Muscle layer of colon (tissue), 2 donors: ENCODE results near the gene CLSTN2.

Experiments used
- H3K27ac ChIP-seq: one replicate; pipeline ENCODE4 v1.7.0; 2013; ENCODE audit warnings: low read depth, mild to moderate bottlenecking, low read length, moderate library complexity
- H3K27me3 ChIP-seq, 2 donors: one replicate each; pipeline ENCODE4 v1.7.0; 2013; ENCODE audit warnings: low read length in 2 of 2, mild to moderate bottlenecking in 2 of 2; ENCODE audit not compliant: insufficient read depth in 2 of 2, control insufficient read depth in 1 of 2
- H3K36me3 ChIP-seq: one replicate; pipeline ENCODE4 v1.7.0; 2013; ENCODE audit warnings: mild to moderate bottlenecking, low read length; ENCODE audit not compliant: insufficient read depth
- H3K4me1 ChIP-seq: one replicate; pipeline ENCODE4 v1.7.0; 2013; ENCODE audit warnings: mild to moderate bottlenecking, low read length; ENCODE audit not compliant: insufficient read depth
- H3K4me3 ChIP-seq, 2 donors: one replicate each; pipeline ENCODE4 v1.7.0; 2013; ENCODE audit warnings: low read length in 2 of 2, low read depth in 1 of 2, mild to moderate bottlenecking in 1 of 2, moderate library complexity in 1 of 2
- H3K9ac ChIP-seq: one replicate; pipeline ENCODE4 v1.7.0; 2013; ENCODE audit warnings: low read length
- H3K9me3 ChIP-seq: one replicate; pipeline ENCODE4 v1.7.0; 2013; ENCODE audit warnings: mild to moderate bottlenecking, low read length
- donor health status: abdominal sarcoma.
- donor health status: Adenocarcinoma of cecum.

CLSTN2 gene

DNA sequence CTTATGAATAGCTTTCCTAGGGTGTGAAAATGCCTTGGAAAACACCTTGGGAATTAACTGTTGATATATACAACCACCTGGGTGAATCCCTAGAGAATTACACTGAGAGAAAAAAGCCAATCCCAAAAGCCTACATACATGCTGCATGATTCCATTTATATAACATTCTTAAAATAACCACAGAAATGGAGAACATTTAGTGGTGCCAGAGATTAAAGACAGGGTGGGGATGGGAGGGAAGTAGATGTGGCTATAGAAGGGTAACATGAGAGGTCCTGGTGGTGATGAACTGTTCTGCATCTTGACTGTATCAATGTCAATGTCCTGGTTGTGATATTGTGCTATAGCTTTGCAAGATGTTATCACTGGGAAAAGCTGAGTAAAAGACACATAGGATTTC lies 291.0 kb downstream of the CLSTN2 start:
- no peak overlapping the region for H3K4me3 ChIP-seq
- H3K36me3 ChIP-seq = no peaks in the 10 kb centered on the region
- H3K9me3 ChIP-seq = no peaks in the 10 kb centered on the region
- H3K4me1 ChIP-seq = peaks cover 6% of the 10 kb centered on the region
- no peak overlapping the region for H3K27ac ChIP-seq
- H3K9ac ChIP-seq = no peak overlapping the region
- H3K27me3 ChIP-seq = no peaks in the 10 kb centered on the region

DNA sequence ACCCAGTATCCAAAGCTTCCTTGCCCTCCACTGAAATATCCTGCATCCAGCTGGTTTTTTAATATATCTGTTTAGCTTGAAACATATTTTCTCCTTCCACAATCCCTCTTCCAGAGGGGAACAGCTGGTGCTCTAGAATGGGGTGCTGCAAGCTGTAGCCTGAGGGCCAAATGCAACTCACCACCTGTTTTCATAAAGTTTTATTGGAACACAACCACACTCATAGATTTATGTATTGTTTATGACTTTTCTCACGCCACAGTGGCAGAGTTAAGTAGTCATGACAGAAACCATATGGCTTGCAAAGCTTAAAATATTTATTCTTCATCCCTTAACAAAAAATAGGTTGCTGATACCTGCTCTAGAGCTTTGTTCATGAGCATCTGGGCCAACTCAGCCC lies 298.7 kb downstream of the CLSTN2 start:
- Histone ChIP-seq H3K27ac (no peak overlapping the region), H3K9me3 (no peaks in the 10 kb centered on the region), H3K36me3 (no peaks in the 10 kb centered on the region), H3K27me3 (no peaks in the 10 kb centered on the region), H3K9ac (no peak overlapping the region), H3K4me1 (peaks cover 11% of the 10 kb centered on the region), H3K4me3 (no peak overlapping the region)

DNA sequence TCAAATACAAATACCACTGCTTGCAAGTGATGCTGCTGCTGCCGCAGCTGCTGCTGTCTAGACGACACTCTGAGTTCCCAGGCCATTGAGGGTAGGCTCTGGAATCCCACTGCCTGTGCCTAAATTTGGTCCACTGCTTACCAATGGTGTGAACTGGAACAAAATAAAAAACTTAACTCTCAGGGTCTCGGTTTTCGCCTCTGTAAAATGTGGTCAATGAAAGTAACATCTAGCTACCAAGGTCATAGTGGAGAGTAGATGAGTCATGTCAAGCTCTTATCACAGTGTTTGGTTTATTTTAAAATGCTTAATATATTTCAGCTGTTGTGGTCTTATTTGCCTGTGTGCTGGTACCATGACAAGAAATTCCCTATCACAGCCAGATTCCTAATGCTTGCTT lies 299.3 kb downstream of the CLSTN2 start:
- no peak overlapping the region for H3K4me3 ChIP-seq
- H3K4me1 ChIP-seq = peaks cover 7% of the 10 kb centered on the region
- H3K27ac ChIP-seq = no peak overlapping the region
- H3K9ac ChIP-seq = no peak overlapping the region
- H3K27me3 ChIP-seq = no peaks in the 10 kb centered on the region
- H3K9me3 ChIP-seq = no peaks in the 10 kb centered on the region
- no peaks in the 10 kb centered on the region for H3K36me3 ChIP-seq

DNA sequence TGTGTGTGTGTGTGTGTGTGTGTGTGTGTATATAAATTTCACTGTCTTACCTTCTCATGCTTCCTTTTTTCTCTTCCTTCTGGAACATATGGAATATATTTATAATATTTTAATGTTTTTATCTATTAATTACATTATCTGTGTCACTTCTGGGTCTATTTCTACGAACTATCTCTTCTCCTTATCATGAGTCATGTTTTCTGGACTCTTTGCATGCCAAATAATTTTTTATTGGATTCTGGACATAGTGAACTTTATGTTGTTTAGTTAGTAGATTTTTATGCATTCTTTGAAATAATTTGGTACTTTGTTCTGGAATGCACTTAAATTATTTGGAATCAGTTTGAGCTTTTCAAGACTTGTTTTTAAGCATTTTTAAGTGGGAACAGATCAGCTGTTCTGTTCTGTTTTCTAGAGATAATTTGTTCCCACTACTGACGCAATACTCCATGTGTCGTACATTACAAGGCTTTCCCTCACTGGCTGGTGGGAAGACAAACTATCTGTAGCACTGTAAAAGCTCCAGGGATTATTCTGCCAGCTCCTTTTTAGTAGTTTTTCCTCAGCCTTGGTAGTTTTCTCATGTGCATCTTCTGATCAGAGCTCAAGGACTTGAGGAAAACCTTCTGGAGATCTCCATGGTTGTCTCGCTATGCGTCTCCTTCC lies 302.0 kb downstream of the CLSTN2 start:
- Histone ChIP-seq H3K9ac (no peak overlapping the region), H3K4me3 (no peak overlapping the region), H3K4me1 (peaks cover 5% of the 10 kb centered on the region), H3K27me3 (no peaks in the 10 kb centered on the region), H3K9me3 (no peaks in the 10 kb centered on the region), H3K36me3 (no peaks in the 10 kb centered on the region), H3K27ac (no peak overlapping the region)

DNA sequence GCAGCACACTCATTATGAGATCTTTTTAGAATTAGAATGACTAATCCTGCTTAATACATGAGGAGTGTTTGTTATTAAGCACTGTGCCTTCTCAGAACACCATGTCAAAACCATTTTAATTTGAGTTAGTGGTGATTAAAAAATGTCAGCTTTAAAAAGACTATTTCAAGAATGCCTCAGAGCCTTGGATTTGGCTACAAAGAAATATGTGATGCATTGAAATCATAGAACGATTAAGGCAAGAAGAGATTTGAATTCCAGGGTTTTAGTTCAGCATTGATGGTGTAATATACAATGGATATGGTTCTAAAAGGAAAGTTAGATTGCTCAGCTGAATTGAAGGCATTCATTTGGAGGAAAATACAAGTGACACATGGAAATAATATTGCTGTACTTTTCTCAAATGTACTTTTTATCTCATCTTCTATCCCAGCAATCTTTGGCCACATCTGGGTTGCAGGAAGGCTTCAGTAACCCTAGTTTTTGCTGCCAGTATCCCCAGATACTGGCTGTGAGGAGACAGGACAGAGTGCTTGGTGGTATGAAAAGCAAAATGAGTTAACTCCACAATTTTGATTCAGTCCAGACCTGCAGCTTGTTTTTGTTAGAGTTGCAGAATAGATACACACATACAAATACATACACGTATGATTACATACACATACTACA lies 303.8 kb downstream of the CLSTN2 start:
- no peak overlapping the region for H3K27ac ChIP-seq
- H3K9me3 ChIP-seq = no peaks in the 10 kb centered on the region
- no peak overlapping the region for H3K9ac ChIP-seq
- peaks cover 5% of the 10 kb centered on the region for H3K4me1 ChIP-seq
- no peak overlapping the region for H3K4me3 ChIP-seq
- no peaks in the 10 kb centered on the region for H3K36me3 ChIP-seq
- H3K27me3 ChIP-seq = no peaks in the 10 kb centered on the region

DNA sequence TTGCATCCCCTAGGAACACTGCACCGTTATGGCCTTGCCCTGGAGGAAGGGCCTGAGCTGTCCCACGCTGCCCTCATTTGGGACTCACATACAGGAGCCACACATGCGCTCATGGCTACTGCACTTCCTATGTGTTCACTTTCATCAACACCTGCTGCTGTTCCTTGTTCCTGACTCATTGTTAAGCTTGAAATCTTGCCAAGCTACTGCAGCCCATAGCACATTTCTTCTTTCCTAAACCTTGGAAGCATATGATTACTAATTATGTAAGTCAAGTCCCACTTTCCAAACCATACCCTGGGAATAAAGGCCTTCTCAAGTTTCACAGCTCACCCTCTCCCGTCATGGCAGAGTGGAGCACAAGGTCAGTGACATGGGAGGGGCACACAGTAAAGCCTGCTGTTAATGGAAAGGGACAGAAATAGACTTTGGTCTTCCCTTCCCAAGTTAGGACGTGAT lies 307.9 kb downstream of the CLSTN2 start:
- Histone ChIP-seq H3K9ac (no peak overlapping the region), H3K27me3 (no peaks in the 10 kb centered on the region), H3K4me3 (no peak overlapping the region), H3K4me1 (no peaks in the 10 kb centered on the region), H3K27ac (no peak overlapping the region), H3K9me3 (no peaks in the 10 kb centered on the region), H3K36me3 (no peaks in the 10 kb centered on the region)

DNA sequence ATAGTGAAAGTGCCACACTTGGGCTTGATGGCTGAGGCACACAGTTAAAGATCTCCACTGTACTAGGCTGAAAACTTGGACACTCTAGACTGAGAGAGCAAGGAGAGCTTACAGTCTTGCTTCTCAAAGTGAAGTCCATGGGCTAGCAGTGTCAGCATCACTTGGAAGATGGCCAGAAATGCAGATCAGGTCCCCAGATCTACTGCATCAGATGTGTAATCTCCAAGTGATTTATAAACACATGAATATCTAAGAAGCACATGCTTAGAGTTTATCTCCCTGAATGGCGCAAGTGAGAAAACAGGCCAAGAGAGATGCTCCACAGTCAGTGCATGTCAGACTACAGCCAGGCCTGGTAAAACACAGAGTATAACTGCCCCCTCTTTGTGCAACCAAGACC lies 308.6 kb downstream of the CLSTN2 start:
- no peak overlapping the region for H3K27ac ChIP-seq
- no peaks in the 10 kb centered on the region for H3K4me1 ChIP-seq
- no peak overlapping the region for H3K4me3 ChIP-seq
- no peak overlapping the region for H3K9ac ChIP-seq
- H3K36me3 ChIP-seq = no peaks in the 10 kb centered on the region
- no peaks in the 10 kb centered on the region for H3K27me3 ChIP-seq
- no peaks in the 10 kb centered on the region for H3K9me3 ChIP-seq

DNA sequence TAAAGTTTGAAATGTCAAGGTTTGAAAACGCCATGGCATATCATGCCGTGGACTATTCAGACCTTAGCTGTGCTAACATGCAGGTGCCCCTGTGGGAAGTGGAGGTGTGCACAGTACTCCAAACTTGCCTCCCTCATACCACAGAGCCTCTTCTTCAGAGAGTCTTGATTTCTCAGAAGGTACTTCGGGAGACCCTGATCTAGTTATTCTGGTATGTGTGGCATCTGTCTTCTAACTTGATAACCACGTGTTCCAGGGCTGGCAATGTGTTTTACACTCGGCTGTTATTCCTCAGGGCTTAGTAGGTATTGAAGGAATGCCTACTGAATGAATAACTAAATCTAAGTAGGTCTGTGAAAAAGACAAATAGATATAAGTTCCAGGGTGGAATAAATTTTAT lies 309.9 kb downstream of the CLSTN2 start:
- H3K4me3 ChIP-seq = no peak overlapping the region
- H3K36me3 ChIP-seq = no peaks in the 10 kb centered on the region
- no peak overlapping the region for H3K27ac ChIP-seq
- no peaks in the 10 kb centered on the region for H3K27me3 ChIP-seq
- H3K9ac ChIP-seq = no peak overlapping the region
- H3K9me3 ChIP-seq = no peaks in the 10 kb centered on the region
- no peaks in the 10 kb centered on the region for H3K4me1 ChIP-seq

DNA sequence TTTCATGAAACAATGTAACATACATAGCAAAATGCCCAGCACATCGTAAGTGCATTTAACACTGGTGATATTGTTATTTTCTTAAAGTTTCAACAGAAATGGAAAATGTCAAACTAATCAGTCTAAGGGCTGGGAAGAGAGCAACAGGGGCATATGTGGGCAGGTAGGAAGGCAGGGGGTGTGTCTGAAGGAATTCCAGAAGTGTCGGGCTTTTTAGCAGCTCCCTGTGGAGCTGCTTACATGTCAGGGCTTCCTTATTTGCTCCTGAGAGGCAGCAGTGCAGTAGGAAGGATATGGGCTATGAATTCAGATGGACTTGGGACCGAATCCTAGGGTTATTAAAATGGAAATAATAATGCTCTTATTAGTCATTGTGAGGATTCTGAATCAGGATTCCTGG lies 311.6 kb downstream of the CLSTN2 start:
- Histone ChIP-seq H3K27me3 (no peaks in the 10 kb centered on the region), H3K27ac (no peak overlapping the region), H3K9ac (no peak overlapping the region), H3K4me1 (no peaks in the 10 kb centered on the region), H3K4me3 (no peak overlapping the region), H3K9me3 (no peaks in the 10 kb centered on the region), H3K36me3 (no peaks in the 10 kb centered on the region)

DNA sequence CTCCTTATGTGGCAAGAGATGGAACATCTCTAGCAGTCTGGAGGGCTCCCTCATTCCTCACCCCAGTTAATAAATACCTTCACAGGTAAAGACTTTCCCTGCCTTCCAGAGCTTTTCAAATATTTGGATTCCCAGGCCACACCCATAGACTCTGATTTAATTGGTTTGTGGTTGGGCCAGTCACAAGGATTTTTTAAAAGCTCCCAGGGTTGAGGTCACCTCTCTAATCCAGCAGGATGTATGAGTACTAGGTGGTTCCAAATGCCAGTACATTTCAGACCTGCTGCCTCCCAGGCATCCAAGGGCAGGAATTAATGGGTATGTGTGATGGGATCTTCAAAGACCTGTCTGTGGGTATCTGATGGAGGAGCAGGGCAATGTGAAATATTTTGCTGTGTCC lies 312.8 kb downstream of the CLSTN2 start:
- Histone ChIP-seq H3K4me1 (no peaks in the 10 kb centered on the region), H3K36me3 (no peaks in the 10 kb centered on the region), H3K9me3 (no peaks in the 10 kb centered on the region), H3K9ac (no peak overlapping the region), H3K27me3 (no peaks in the 10 kb centered on the region), H3K27ac (no peak overlapping the region), H3K4me3 (no peak overlapping the region)

DNA sequence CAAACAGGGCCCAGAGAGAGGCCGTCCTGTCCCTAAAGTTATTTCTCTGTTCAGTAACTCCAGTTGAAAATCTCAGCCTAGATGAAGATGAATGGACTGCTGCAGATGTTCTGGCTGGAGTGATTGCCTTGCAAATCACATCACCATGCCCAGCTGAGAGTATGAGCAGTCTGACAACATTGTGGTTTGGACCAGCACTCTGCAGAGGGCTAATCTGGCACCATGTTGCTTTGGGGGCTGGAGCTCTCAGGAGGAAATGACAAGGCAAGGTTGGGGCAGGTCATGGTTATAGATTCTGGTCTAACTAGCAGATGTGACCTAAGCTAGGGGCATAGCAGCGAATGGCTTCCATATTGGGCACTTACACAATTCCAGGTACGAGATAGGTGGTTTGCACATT lies 314.2 kb downstream of the CLSTN2 start:
- Histone ChIP-seq H3K9me3 (no peaks in the 10 kb centered on the region), H3K27me3 (no peaks in the 10 kb centered on the region), H3K4me1 (no peaks in the 10 kb centered on the region), H3K9ac (no peak overlapping the region), H3K36me3 (no peaks in the 10 kb centered on the region), H3K27ac (no peak overlapping the region), H3K4me3 (no peak overlapping the region)
